KOPT-K1 (cell line): ENCODE results near the gene SEMA3G.
A peak's percentile ranks its signal among the peaks of the same experiment; 100 is the strongest.

ENCODE experiments used
- H3K27ac ChIP-seq: fragments of 200-600 bp; sonication (generic); 2 replicates; pipeline ENCODE4 v1.5.1; 2016; ENCODE audit warnings: antibody characterized with exemption, mild to moderate bottlenecking, low read depth, low read length; ENCODE audit not compliant: poor library complexity, severe bottlenecking
- H3K36me3 ChIP-seq: fragments of 200-600 bp; sonication (generic); 2 replicates; pipeline ENCODE4 v1.5.1; 2017; ENCODE audit warnings: antibody characterized with exemption, mild to moderate bottlenecking, low read length, moderate library complexity; ENCODE audit not compliant: insufficient read depth
- H3K9me3 ChIP-seq: fragments of 200-600 bp; sonication (generic); 2 replicates; pipeline ENCODE4 v1.5.1; 2017; ENCODE audit warnings: antibody characterized with exemption, low read length, mild to moderate bottlenecking; ENCODE audit not compliant: insufficient read depth, poor library complexity, severe bottlenecking

The SEMA3G gene

GRCh38 chr3:52463416-52463815 lies 18.5 kb upstream of the SEMA3G start:
- no peaks in the 10 kb centered on the region for H3K9me3 ChIP-seq
- peaks cover 97% of the 10 kb centered on the region for H3K36me3 ChIP-seq
- H3K27ac ChIP-seq, result no peak overlapping the region

- Histone ChIP-seq H3K27ac (no peak overlapping the region), H3K36me3 (peaks cover 94% of the 10 kb centered on the region), H3K9me3 (no peaks in the 10 kb centered on the region)
Observed at GRCh38 chr3:52461874-52462273, 17.0 kb upstream of the SEMA3G start.

GRCh38 chr3:52458770-52459545 lies 14.1 kb upstream of the SEMA3G start:
- no peak overlapping the region for H3K27ac ChIP-seq
- H3K9me3 ChIP-seq, result no peaks in the 10 kb centered on the region
- H3K36me3 ChIP-seq, result peaks cover 64% of the 10 kb centered on the region

GRCh38 chr3:52458031-52458760 lies 13.3 kb upstream of the SEMA3G start:
- Histone ChIP-seq H3K36me3 (peaks cover 58% of the 10 kb centered on the region), H3K27ac (no peak overlapping the region), H3K9me3 (no peaks in the 10 kb centered on the region)

- peaks cover 44% of the 10 kb centered on the region for H3K36me3 ChIP-seq
Observed at GRCh38 chr3:52456800-52457183, 11.9 kb upstream of the SEMA3G start.

GRCh38 chr3:52456169-52456799 lies 11.4 kb upstream of the SEMA3G start:
- no peaks in the 10 kb centered on the region for H3K9me3 ChIP-seq
- H3K36me3 ChIP-seq, result peaks cover 39% of the 10 kb centered on the region
- H3K27ac ChIP-seq, result peak overlapping the region; percentile 83

More at GRCh38 chr3:52456800-52457183, 11.9 kb upstream of the SEMA3G start:
- H3K9me3 ChIP-seq, result no peaks in the 10 kb centered on the region
- H3K27ac ChIP-seq, result peak overlapping the region; percentile 83

- Histone ChIP-seq H3K36me3 (peaks cover 31% of the 10 kb centered on the region), H3K27ac (peak within 1 kb of the TSS; percentile 83), H3K9me3 (no peaks in the 10 kb centered on the region)
Observed at GRCh38 chr3:52455283-52456168, 10.6 kb upstream of the SEMA3G start, which contains the start of gene NISCH. Gene NISCH, plus strand, starts transcription at chr3:52455604. Its CDS starts 38 bp downstream, at chr3:52455642.

- H3K27ac ChIP-seq, result peak overlapping the region; percentile 83
- peaks cover 25% of the 10 kb centered on the region for H3K36me3 ChIP-seq
- no peaks in the 10 kb centered on the region for H3K9me3 ChIP-seq
Observed at GRCh38 chr3:52454938-52455282, 10.0 kb upstream of the SEMA3G start.

GRCh38 chr3:52454250-52454937 lies 9.5 kb upstream of the SEMA3G start:
- Histone ChIP-seq H3K27ac (peak overlapping the region; percentile 83), H3K9me3 (no peaks in the 10 kb centered on the region), H3K36me3 (peaks cover 21% of the 10 kb centered on the region)

- no peaks in the 10 kb centered on the region for H3K9me3 ChIP-seq
Observed at GRCh38 chr3:52453496-52454249, 8.8 kb upstream of the SEMA3G start, which contains the start of gene TNNC1. Gene TNNC1, minus strand, starts transcription at chr3:52454041. Its CDS starts 26 bp downstream, at chr3:52454015.

GRCh38 chr3:52452570-52453221 lies 7.8 kb upstream of the SEMA3G start:
- H3K36me3 ChIP-seq, result peaks cover 4% of the 10 kb centered on the region
- H3K9me3 ChIP-seq, result no peaks in the 10 kb centered on the region
- H3K27ac ChIP-seq, result no peak overlapping the region

More at GRCh38 chr3:52453496-52454249, 8.8 kb upstream of the SEMA3G start, which contains the start of gene TNNC1:
- peak within 1 kb of the TSS; percentile 83 for H3K27ac ChIP-seq
- peaks cover 14% of the 10 kb centered on the region for H3K36me3 ChIP-seq

GRCh38 chr3:52452126-52452525 lies 7.2 kb upstream of the SEMA3G start:
- no peaks in the 10 kb centered on the region for H3K9me3 ChIP-seq
- no peak overlapping the region for H3K27ac ChIP-seq
- no peaks in the 10 kb centered on the region for H3K36me3 ChIP-seq
